Neural cell (in vitro differentiated cells): ENCODE results near the gene NPIPB2.

Experiments used
- CTCF ChIP-seq: fragments of 450-650 bp; IDR thresholded peaks from 2 replicates; pipeline ENCODE4 v1.5.1; 2014; ENCODE audit warnings: antibody characterized with exemption, mild to moderate bottlenecking, moderate library complexity; ENCODE audit not compliant: poor library complexity, severe bottlenecking
- EP300 ChIP-seq: fragments of 450-650 bp; conservative IDR thresholded peaks from 2 replicates; pipeline ENCODE4 v1.6.1; 2014; ENCODE audit warnings: antibody characterized with exemption, mild to moderate bottlenecking, moderate library complexity; ENCODE audit not compliant: poor library complexity, severe bottlenecking
- EZH2 ChIP-seq: fragments of 200-600, 300-800 bp; shearing (Covaris generic), sonication (generic); IDR thresholded peaks from 2 replicates; pipeline ENCODE4 v1.6.1; 2014; ENCODE audit warnings: antibody characterized with exemption, low read length, borderline replicate concordance, mild to moderate bottlenecking; ENCODE audit not compliant: insufficient read depth, poor library complexity, severe bottlenecking
- MXI1 ChIP-seq: fragments of 450-650 bp; conservative IDR thresholded peaks from 2 replicates; pipeline ENCODE4 v1.6.1; 2014; ENCODE audit warnings: antibody characterized with exemption, mild to moderate bottlenecking; ENCODE audit not compliant: poor library complexity, severe bottlenecking
- POLR2AphosphoS5 ChIP-seq: IDR thresholded peaks from 2 replicates; pipeline ENCODE4 v1.6.1; 2012
- RAD21 ChIP-seq: fragments of 450-650 bp; conservative IDR thresholded peaks from 2 replicates; pipeline ENCODE4 v1.6.1; 2014; ENCODE audit warnings: antibody characterized with exemption, mild to moderate bottlenecking, moderate library complexity
- REST ChIP-seq: IDR thresholded peaks from 2 replicates; pipeline ENCODE4 v1.6.1; 2012; ENCODE audit warnings: borderline replicate concordance
- SMC3 ChIP-seq: fragments of 450-650 bp; conservative IDR thresholded peaks from 2 replicates; pipeline ENCODE4 v1.6.1; 2014; ENCODE audit warnings: antibody characterized with exemption, mild to moderate bottlenecking, moderate library complexity; ENCODE audit not compliant: poor library complexity
- TAF1 ChIP-seq: IDR thresholded peaks from 2 replicates; pipeline ENCODE4 v1.6.1; 2012; ENCODE audit warnings: low read depth

DNA sequence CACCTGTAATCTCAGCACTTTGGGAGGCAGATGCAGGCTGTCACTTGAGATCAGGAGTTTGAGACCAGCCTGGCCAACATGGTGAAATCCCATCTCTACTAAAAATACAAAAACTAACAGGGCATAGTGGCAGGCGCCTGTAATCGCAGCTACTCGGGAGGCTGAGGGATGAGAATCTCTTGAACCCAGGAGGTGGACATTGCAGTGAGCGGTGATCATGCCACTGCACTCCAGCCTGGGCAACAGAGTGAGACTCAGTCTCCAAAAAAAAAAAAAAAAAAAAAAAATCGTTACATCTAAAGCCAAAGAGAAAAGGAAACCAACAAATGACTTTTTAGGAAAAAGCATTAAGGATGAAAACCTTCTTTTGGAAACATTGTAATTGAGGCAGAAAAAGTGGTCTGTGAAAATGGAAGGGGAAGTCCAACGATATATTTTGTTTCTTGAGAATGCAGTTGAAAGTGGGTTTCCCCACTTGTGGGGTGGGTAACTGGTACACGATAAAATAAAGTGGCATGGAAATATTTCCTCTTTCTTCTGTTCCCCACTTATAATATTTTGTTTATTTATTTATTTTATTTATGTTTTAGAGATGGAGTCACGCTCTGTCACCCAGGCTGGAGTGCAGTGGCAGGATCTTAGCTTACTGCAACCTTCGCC, 37.3 kb upstream of the NPIPB2 start:
- TF ChIP-seq EP300: no peak
- TF ChIP-seq POLR2AphosphoS5: no peak
- no peak for TF ChIP-seq REST
- TF ChIP-seq CTCF: no peak
- no peak for TF ChIP-seq EZH2
- no peak for TF ChIP-seq TAF1
- no peak for TF ChIP-seq RAD21
- TF ChIP-seq MXI1: no peak
- TF ChIP-seq SMC3: no peak
